Measurements from ENCODE around the gene WDR90.

The WDR90 gene

DNA sequence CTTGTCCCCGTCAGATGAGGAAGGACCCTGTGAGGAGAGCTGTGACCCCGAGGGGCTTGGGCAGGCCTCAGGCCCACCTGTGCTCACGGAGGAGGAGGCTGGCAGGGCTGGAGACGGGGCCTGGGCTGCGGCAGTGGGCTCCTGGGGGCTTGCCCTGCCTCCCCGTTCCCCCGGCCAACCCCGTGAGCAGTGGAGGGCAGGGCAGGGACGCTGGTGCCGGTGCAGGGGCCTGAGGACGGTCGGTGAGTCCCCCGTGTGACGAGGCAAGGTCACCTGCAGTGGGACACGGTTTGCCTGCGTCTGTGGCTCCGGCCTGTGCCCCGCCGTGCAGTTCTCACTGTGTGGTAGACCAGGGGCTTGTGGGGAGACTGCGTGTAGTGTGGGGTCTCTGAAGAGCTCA is 10.5 kb downstream of the WDR90 start:
- TF ChIP-seq, protein P1, sequence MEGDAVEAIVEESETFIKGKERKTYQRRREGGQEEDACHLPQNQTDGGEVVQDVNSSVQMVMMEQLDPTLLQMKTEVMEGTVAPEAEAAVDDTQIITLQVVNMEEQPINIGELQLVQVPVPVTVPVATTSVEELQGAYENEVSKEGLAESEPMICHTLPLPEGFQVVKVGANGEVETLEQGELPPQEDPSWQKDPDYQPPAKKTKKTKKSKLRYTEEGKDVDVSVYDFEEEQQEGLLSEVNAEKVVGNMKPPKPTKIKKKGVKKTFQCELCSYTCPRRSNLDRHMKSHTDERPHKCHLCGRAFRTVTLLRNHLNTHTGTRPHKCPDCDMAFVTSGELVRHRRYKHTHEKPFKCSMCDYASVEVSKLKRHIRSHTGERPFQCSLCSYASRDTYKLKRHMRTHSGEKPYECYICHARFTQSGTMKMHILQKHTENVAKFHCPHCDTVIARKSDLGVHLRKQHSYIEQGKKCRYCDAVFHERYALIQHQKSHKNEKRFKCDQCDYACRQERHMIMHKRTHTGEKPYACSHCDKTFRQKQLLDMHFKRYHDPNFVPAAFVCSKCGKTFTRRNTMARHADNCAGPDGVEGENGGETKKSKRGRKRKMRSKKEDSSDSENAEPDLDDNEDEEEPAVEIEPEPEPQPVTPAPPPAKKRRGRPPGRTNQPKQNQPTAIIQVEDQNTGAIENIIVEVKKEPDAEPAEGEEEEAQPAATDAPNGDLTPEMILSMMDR (IDR thresholded peaks at IDR 0.05; ENCODE audit: low read depth, low read length) = no peak
- peaks cover 80% of the 10 kb centered on the region for H3K36me3 ChIP-seq
- no peak for DNase-seq
- H3K9me3 ChIP-seq (ENCODE audit: severe bottlenecking) = no peaks in the 10 kb centered on the region
- no peaks in the 10 kb centered on the region for H3K27me3 ChIP-seq (ENCODE audit: insufficient read depth, low read depth, severe bottlenecking)
- no peak overlapping the region for H3K27ac ChIP-seq
- no peak overlapping the region for H3K4me3 ChIP-seq (ENCODE audit: low read depth, low read length)

DNA sequence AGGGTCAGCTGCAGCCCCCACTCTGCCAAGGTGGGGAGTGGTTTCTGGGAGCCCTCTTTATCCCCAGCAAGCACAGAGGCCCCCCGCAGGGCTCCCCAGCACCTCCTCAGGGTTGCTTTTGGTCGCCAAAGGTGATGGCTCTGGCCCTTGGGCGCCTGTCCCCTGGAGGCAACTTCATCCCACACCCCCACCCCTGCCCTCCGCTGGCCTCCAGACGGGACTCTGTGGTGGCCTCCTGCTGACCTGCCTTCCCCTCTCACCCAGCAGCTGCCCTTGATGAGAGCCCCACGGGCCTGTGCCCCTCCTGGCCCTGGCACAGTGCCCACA is 10.9 kb downstream of the WDR90 start:
- peak overlapping the region; percentile 60 for H3K27ac ChIP-seq
- H3K4me3 ChIP-seq (ENCODE audit: low read depth, low read length) = no peak overlapping the region
- H3K27me3 ChIP-seq (ENCODE audit: insufficient read depth, low read depth, severe bottlenecking) = no peaks in the 10 kb centered on the region
- no peak for DNase-seq
- no peaks in the 10 kb centered on the region for H3K9me3 ChIP-seq (ENCODE audit: severe bottlenecking)
- H3K36me3 ChIP-seq = peaks cover 75% of the 10 kb centered on the region
- TF ChIP-seq, protein P1 (IDR thresholded peaks at IDR 0.05; ENCODE audit: low read depth, low read length) = no peak

DNA sequence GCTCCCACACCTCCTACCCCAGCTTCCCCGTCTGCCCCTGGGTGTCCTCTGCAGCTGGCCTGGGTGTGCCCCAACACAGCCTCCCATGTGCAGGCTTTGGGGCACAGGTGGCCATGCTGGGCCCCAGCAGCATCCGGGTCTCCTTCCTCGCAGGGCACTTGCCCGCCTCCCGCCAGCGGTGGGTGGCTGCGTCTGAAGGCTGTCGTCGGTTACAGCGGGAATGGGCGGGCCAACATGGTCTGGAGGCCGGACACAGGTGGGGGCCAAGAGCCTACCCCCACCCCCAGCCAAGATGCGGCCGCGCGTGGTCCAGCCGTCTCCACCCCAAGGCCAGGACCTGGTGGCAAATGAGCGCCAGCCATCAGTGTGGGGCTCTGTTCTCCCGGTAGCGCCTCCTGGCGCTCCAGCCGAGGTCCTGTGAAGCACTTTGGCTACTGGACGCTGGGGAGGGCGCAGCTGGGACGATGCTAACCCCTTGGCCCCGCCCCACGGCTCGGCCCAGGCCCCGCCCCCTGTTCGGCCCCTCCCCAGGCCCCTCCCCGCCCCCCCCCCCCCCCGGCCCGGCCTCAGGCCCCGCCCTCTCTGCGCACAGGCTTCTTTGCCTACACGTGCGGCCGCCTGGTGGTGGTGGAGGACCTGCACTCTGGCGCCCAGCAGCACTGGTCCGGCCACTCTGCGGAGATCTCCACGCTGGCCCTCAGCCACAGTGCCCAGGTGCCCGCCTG is 11.5 kb downstream of the WDR90 start:
- Histone ChIP-seq H3K9me3 (ENCODE audit: severe bottlenecking) (no peaks in the 10 kb centered on the region), H3K27me3 (ENCODE audit: insufficient read depth, low read depth, severe bottlenecking) (no peaks in the 10 kb centered on the region), H3K36me3 (peaks cover 70% of the 10 kb centered on the region), H3K4me3 (ENCODE audit: low read depth, low read length) (no peak overlapping the region), H3K27ac (peak overlapping the region; percentile 69)
- DNase-seq = peak; percentile 93
- TF ChIP-seq, protein P1 (IDR thresholded peaks at IDR 0.05; ENCODE audit: low read depth, low read length) = peak; percentile 72

DNA sequence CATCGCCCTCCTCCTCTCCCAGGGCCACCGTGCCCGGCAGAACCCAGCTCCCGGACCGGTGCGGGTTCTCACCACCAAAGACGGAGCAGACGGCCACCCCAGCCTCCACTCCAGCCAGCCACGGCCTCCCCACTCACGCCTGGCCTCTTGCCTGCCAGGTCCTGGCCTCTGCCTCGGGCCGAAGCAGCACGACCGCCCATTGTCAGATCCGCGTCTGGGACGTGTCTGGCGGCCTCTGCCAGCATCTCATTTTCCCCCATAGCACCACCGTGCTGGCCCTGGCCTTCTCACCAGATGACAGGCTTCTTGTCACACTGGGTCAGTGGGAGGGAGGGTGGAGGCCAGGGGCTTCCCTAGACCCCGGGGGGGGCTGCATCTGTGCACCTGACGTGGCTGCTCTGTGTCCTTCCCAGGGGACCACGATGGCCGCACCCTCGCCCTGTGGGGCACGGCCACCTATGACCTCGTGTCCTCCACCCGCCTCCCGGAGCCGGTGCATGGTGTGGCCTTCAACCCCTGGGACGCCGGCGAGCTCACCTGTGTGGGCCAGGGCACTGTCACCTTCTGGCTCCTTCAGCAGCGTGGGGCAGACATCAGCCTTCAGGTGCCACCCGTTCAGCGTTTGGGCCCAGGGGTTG is 12.1 kb downstream of the WDR90 start:
- TF ChIP-seq, protein P1 (IDR thresholded peaks at IDR 0.05; ENCODE audit: low read depth, low read length) = no peak
- no peaks in the 10 kb centered on the region for H3K27me3 ChIP-seq (ENCODE audit: insufficient read depth, low read depth, severe bottlenecking)
- DNase-seq = no peak
- peak overlapping the region; percentile 69 for H3K27ac ChIP-seq
- no peak overlapping the region for H3K4me3 ChIP-seq (ENCODE audit: low read depth, low read length)
- H3K36me3 ChIP-seq = peaks cover 69% of the 10 kb centered on the region
- H3K9me3 ChIP-seq (ENCODE audit: severe bottlenecking) = no peaks in the 10 kb centered on the region

DNA sequence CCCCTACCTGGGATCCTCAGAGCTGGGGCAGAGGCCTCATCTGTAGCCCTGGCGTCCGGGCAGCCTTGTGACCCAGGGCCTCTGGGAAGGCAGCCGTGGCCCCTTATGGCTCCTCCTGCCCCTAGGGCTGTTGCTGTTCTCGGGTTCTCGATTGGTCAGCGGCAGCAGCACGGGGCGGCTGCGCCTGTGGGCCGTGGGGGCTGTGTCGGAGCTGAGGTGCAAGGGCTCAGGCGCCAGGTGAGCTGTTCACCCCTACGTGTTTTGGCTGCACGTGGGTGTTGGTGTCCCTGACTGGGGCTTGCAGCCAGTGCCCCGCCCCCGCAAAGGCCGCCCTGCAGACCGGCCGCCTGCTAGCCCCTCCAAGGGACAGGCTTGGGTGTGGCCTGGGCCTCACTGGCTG is 12.9 kb downstream of the WDR90 start:
- DNase-seq = no peak
- H3K27ac ChIP-seq = no peak overlapping the region
- no peaks in the 10 kb centered on the region for H3K27me3 ChIP-seq (ENCODE audit: insufficient read depth, low read depth, severe bottlenecking)
- no peaks in the 10 kb centered on the region for H3K9me3 ChIP-seq (ENCODE audit: severe bottlenecking)
- peaks cover 61% of the 10 kb centered on the region for H3K36me3 ChIP-seq
- TF ChIP-seq, protein P1 (IDR thresholded peaks at IDR 0.05; ENCODE audit: low read depth, low read length) = no peak
- H3K4me3 ChIP-seq (ENCODE audit: low read depth, low read length) = no peak overlapping the region
